ENCODE results near the gene POLR1G. TPM values are rescaled to one million over a fixed set of nuclear protein-coding genes. Genes with fewer than 3 reads are reported as not detected.

The POLR1G gene
- total and polyA plus RNA-seq, 9 of the 15 experiments (the other 6 are each of a cell fraction or from before 2014, with no cell fraction given): 3.0 to 50.1 (median 27.4) TPM

GRCh38 chr19:45405435-45406225 lies 814 bp upstream of the POLR1G start (continued):
- TF ChIP-seq ZBTB26 (CRISPR knock-in tag; IDR thresholded peaks at IDR 0.05) (0 out of 2 replicates have a peak, but pooled peaks have one; percentile 23), HMGXB4 (CRISPR knock-in tag; IDR thresholded peaks at IDR 0.05) (peak; percentile 54; the same call in 1 of the 2 replicates), KLF13 (tag; IDR thresholded peaks at IDR 0.05; ENCODE audit: borderline replicate concordance, low read depth) (peak; percentile 13; the same call in 1 of the 2 replicates), MTA3 (IDR thresholded peaks at IDR 0.05; ENCODE audit: borderline replicate concordance) (peak; percentile 74), HCFC1 (IDR thresholded peaks at IDR 0.05; ENCODE audit: low read depth, low read length) (peak; percentile 93), TGIF2 (CRISPR knock-in tag; IDR thresholded peaks at IDR 0.05) (no peak), RFX7 (CRISPR knock-in tag; IDR thresholded peaks at IDR 0.05) (no peak), SMAD3 (CRISPR knock-in tag; conservative IDR thresholded peaks at IDR 0.05) (no peak), LCOR (CRISPR knock-in tag; IDR thresholded peaks at IDR 0.05) (no peak; the same call in 1 of the 2 replicates), GTF2A2 (tag; IDR thresholded peaks at IDR 0.05) (no peak), ZFP30 (CRISPR knock-in tag; IDR thresholded peaks at IDR 0.05; ENCODE audit: borderline replicate concordance) (no peak), CSDE1 (IDR thresholded peaks at IDR 0.05) (no peak), RBM22 (IDR thresholded peaks at IDR 0.05; ENCODE audit: low read depth, low read length, poor library complexity, severe bottlenecking) (no peak), HEY1 (CRISPR knock-in tag; IDR thresholded peaks at IDR 0.05; ENCODE audit: borderline replicate concordance) (peak; percentile 1; the same call in 1 of the 2 replicates), RB1 (IDR thresholded peaks at IDR 0.05; ENCODE audit: low read depth) (peak; percentile 64), OTX1 (CRISPR knock-in tag; IDR thresholded peaks at IDR 0.05) (no peak), THRB (CRISPR knock-in tag; conservative IDR thresholded peaks at IDR 0.05) (no peak)
- TF ChIP-seq, protein P1, sequence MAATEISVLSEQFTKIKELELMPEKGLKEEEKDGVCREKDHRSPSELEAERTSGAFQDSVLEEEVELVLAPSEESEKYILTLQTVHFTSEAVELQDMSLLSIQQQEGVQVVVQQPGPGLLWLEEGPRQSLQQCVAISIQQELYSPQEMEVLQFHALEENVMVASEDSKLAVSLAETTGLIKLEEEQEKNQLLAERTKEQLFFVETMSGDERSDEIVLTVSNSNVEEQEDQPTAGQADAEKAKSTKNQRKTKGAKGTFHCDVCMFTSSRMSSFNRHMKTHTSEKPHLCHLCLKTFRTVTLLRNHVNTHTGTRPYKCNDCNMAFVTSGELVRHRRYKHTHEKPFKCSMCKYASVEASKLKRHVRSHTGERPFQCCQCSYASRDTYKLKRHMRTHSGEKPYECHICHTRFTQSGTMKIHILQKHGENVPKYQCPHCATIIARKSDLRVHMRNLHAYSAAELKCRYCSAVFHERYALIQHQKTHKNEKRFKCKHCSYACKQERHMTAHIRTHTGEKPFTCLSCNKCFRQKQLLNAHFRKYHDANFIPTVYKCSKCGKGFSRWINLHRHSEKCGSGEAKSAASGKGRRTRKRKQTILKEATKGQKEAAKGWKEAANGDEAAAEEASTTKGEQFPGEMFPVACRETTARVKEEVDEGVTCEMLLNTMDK (IDR thresholded peaks at IDR 0.05; ENCODE audit: borderline replicate concordance, insufficient read depth, low read depth, low read length, poor library complexity, severe bottlenecking): no peak
- TF ChIP-seq, protein P2, sequence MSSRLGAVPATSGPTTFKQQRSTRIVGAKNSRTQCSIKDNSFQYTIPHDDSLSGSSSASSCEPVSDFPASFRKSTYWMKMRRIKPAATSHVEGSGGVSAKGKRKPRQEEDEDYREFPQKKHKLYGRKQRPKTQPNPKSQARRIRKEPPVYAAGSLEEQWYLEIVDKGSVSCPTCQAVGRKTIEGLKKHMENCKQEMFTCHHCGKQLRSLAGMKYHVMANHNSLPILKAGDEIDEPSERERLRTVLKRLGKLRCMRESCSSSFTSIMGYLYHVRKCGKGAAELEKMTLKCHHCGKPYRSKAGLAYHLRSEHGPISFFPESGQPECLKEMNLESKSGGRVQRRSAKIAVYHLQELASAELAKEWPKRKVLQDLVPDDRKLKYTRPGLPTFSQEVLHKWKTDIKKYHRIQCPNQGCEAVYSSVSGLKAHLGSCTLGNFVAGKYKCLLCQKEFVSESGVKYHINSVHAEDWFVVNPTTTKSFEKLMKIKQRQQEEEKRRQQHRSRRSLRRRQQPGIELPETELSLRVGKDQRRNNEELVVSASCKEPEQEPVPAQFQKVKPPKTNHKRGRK (tag; IDR thresholded peaks at IDR 0.05): no peak

All from K562 (cell line).